HCT116 (cell line): Measurements from ENCODE around the gene GRIP1. TPM values are rescaled to one million over a fixed set of nuclear protein-coding genes. Genes with fewer than 3 reads are reported as not detected.

Experiments used
- ATAC-seq: fragments of 200-7000 bp; cut with Tn5 transposase; 2 replicates; pipeline ENCODE4 v1.9.1; 2020; ENCODE audit warnings: mild to moderate bottlenecking, moderate library complexity
- BruUV-seq: library from RNA; stranded (reverse); fragments of 400-500 nt; replicated peaks from 2 replicates; lab custom pipeline; 2021; lab: Mats Ljungman, UMichigan
- CTCF ChIA-PET: fragments of 300-600 bp; sonication (Branson Sonifier 250); formaldehyde crosslinking; loops from one replicate; lab custom pipeline; 2021; ENCODE audit warnings: antibody characterized with exemption; lab: Charles Lee
- POLR2A ChIA-PET: fragments of 300-600, 350-600 bp; sonication (Branson Sonifier 250); formaldehyde crosslinking; loops from one replicate; lab custom pipeline; 2021; ENCODE audit warnings: antibody characterized with exemption; lab: Charles Lee
- RAD21 ChIA-PET, 2 experiments: fragments of 300-600 bp; sonication (Branson Sonifier 250); formaldehyde crosslinking; loops; one replicate each; lab custom pipeline; 2023; ENCODE audit warnings: low total read pairs in 2 of 2; ENCODE audit not compliant: uncharacterized antibody in 2 of 2, unreplicated experiment in 2 of 2, low non-redundant PET in 1 of 2; lab: Charles Lee
- DNase-seq: peaks from one replicate; pipeline ENCODE4 v3.0.0-alpha.2; 2010; ENCODE audit warnings: low read depth, low spot score
- H2AFZ ChIP-seq: fragments of 200-600 bp; shearing (Covaris generic), sonication (generic); 2 replicates; pipeline ENCODE4 v1.6.1; 2017; ENCODE audit warnings: low read depth, mixed run types, mixed read lengths, antibody characterized with exemption, low read length; ENCODE audit not compliant: poor library complexity, severe bottlenecking
- H3K27ac ChIP-seq: 2 replicates; pipeline ENCODE4 v1.5.1; 2012; ENCODE audit warnings: low read depth, low read length
- H3K27me3 ChIP-seq: fragments of 200-600 bp; sonication (generic); 2 replicates; pipeline ENCODE4 v1.6.1; 2016; ENCODE audit warnings: mixed run types, low read length, mixed read lengths; ENCODE audit not compliant: insufficient read depth
- H3K36me3 ChIP-seq, 2 experiments: fragments of 200-500 bp in 1 of 2; fragments of 200-600 bp in 1 of 2; sonication (Bioruptor generic) in 1 of 2; sonication (generic) in 1 of 2; 2 replicates each; pipeline versions ENCODE4 v1.5.1 to v1.6.1; 2014 to 2016; ENCODE audit warnings: low read length in 2 of 2, inconsistent platforms in 1 of 2, mixed read lengths in 1 of 2, mixed run types in 1 of 2; ENCODE audit not compliant: insufficient read depth in 2 of 2, control insufficient read depth in 1 of 2
- H3K4me1 ChIP-seq, 2 experiments: fragments of 200-600 bp in 1 of 2; sonication (generic) in 1 of 2; 2 replicates each; pipeline versions ENCODE4 v1.5.1 to v1.6.1; 2012 to 2017; ENCODE audit warnings: low read length in 2 of 2, inconsistent platforms in 1 of 2, mild to moderate bottlenecking in 1 of 2, mixed read lengths in 1 of 2, mixed run types in 1 of 2, moderate library complexity in 1 of 2; ENCODE audit not compliant: insufficient read depth in 2 of 2, control insufficient read depth in 1 of 2
- H3K4me2 ChIP-seq: fragments of 200-600 bp; sonication (generic); 2 replicates; pipeline ENCODE4 v1.6.1; 2017; ENCODE audit warnings: mixed run types, low read length, mixed read lengths
- H3K4me3 ChIP-seq, 2 experiments: fragments of 200-600 bp in 1 of 2; sonication (generic) in 1 of 2; replicated peaks in 1 of 2; 2 replicates each; pipeline ENCODE4 v1.5.1; 2011 to 2016; ENCODE audit warnings: low read length in 2 of 2, control low read depth in 1 of 2, low read depth in 1 of 2, mild to moderate bottlenecking in 1 of 2, mixed read lengths in 1 of 2, mixed run types in 1 of 2
- H3K79me2 ChIP-seq: fragments of 200-600 bp; sonication (generic); 2 replicates; pipeline ENCODE4 v1.6.1; 2017; ENCODE audit warnings: mild to moderate bottlenecking, mixed run types, low read length, moderate library complexity, mixed read lengths; ENCODE audit not compliant: insufficient read depth
- H3K9ac ChIP-seq: fragments of 200-600 bp; sonication (generic); 2 replicates; pipeline ENCODE4 v1.6.1; 2016; ENCODE audit warnings: low read length, mixed read lengths
- H3K9me2 ChIP-seq: fragments of 200-600 bp; sonication (generic), shearing (Covaris generic); 2 replicates; pipeline ENCODE4 v1.6.1; 2017; ENCODE audit warnings: mixed run types, mild to moderate bottlenecking, moderate library complexity; ENCODE audit not compliant: insufficient read depth
- H3K9me3 ChIP-seq, 2 experiments: fragments of 200-500 bp in 1 of 2; fragments of 200-600 bp in 1 of 2; sonication (Bioruptor generic) in 1 of 2; sonication (generic) in 1 of 2; 2 replicates each; pipeline ENCODE4 v1.6.1; 2014 to 2017; ENCODE audit warnings: low read length in 2 of 2, mixed read lengths in 2 of 2, inconsistent platforms in 1 of 2, low read depth in 1 of 2, mild to moderate bottlenecking in 1 of 2, mixed run types in 1 of 2, moderate library complexity in 1 of 2; ENCODE audit not compliant: control insufficient read depth in 1 of 2, insufficient read depth in 1 of 2
- H4K20me1 ChIP-seq: fragments of 200-600 bp; sonication (generic), shearing (Covaris generic); 2 replicates; pipeline ENCODE4 v1.6.1; 2017; ENCODE audit warnings: mixed run types, mild to moderate bottlenecking, moderate library complexity; ENCODE audit not compliant: insufficient read depth
- CBX3 ChIP-seq: IDR thresholded peaks from 2 replicates; pipeline ENCODE4 v1.6.1; 2012; ENCODE audit warnings: low read depth
- CEBPB ChIP-seq: IDR thresholded peaks from 2 replicates; pipeline ENCODE4 v1.6.1; 2012; ENCODE audit warnings: low read depth
- EGR1 ChIP-seq: IDR thresholded peaks from 2 replicates; pipeline ENCODE4 v1.6.1; 2012; ENCODE audit warnings: low read depth
- ELF1 ChIP-seq: IDR thresholded peaks from 2 replicates; pipeline ENCODE4 v1.6.1; 2012; ENCODE audit warnings: low read depth, borderline replicate concordance
- EZH2 ChIP-seq: fragments of 200-600 bp; sonication (generic); IDR thresholded peaks from 2 replicates; pipeline ENCODE4 v1.6.1; 2017; ENCODE audit warnings: antibody characterized with exemption, mixed run types
- EZH2phosphoT487 ChIP-seq: fragments of 200-600 bp; IDR thresholded peaks from 2 replicates; pipeline ENCODE4 v1.6.1; 2018; ENCODE audit warnings: antibody characterized with exemption, borderline replicate concordance
- POLR2A ChIP-seq: IDR thresholded peaks from 2 replicates; pipeline ENCODE4 v1.7.0; 2011; ENCODE audit warnings: borderline replicate concordance; ENCODE audit not compliant: insufficient read depth, insufficient read length; ENCODE audit errors: extremely low read depth
- POLR2AphosphoS5 ChIP-seq: IDR thresholded peaks from 2 replicates; pipeline ENCODE4 v1.6.1; 2011; ENCODE audit warnings: mild to moderate bottlenecking, low read depth, low read length, moderate library complexity
- RAD21 ChIP-seq: IDR thresholded peaks from 2 replicates; pipeline ENCODE4 v1.6.1; 2012; ENCODE audit warnings: low read depth, mild to moderate bottlenecking
- SIN3A ChIP-seq: IDR thresholded peaks from 2 replicates; pipeline ENCODE4 v1.6.1; 2012; ENCODE audit warnings: low read depth
- SP1 ChIP-seq: IDR thresholded peaks from 2 replicates; pipeline ENCODE4 v1.6.1; 2012; ENCODE audit warnings: low read depth
- SRF ChIP-seq: IDR thresholded peaks from 2 replicates; pipeline ENCODE4 v1.6.1; 2012; ENCODE audit warnings: low read depth
- TCF7L2 ChIP-seq: IDR thresholded peaks from 2 replicates; pipeline ENCODE4 v1.7.0; 2011; ENCODE audit warnings: borderline replicate concordance, inconsistent platforms; ENCODE audit not compliant: insufficient read depth, insufficient read length; ENCODE audit errors: extremely low read depth
- ZFX ChIP-seq: fragments of 450-650 bp; IDR thresholded peaks from 2 replicates; pipeline ENCODE4 v1.6.1; 2017
- ZNF274 ChIP-seq: fragments of 200-500 bp; sonication (Bioruptor generic); IDR thresholded peaks from 2 replicates; pipeline ENCODE4 v1.6.1; 2014; ENCODE audit warnings: mild to moderate bottlenecking, low read depth, low read length, inconsistent platforms
- intact Hi-C: fragments of 100-400 bp; cut with micrococcal nuclease; formaldehyde crosslinking; loops from 2 replicates; pipeline ENCODE4 v1.10.0; 2022
- total RNA-seq: library from RNA; stranded (reverse); gene quantifications from one replicate; pipeline ENCODE4 v1.2.1, GENCODE V29; 2021; ENCODE audit not compliant: unreplicated experiment
- TF ChIP-seq, protein P1 (sequence below), 3 experiments: fragments of 200-600 bp in 1 of 3; sonication (generic) in 1 of 3; IDR thresholded peaks in 2 of 3; conservative IDR thresholded peaks in 1 of 3; 2 replicates each; pipeline ENCODE4 v1.5.1; 2012 to 2017; ENCODE audit warnings: low read depth in 2 of 3, low read length in 2 of 3, antibody characterized with exemption in 1 of 3, borderline replicate concordance in 1 of 3, control low read depth in 1 of 3, mild to moderate bottlenecking in 1 of 3, mixed read lengths in 1 of 3, mixed run types in 1 of 3, moderate library complexity in 1 of 3; ENCODE audit not compliant: insufficient read depth in 1 of 3
- TF ChIP-seq, protein P2 (sequence below): IDR thresholded peaks from 2 replicates; pipeline ENCODE4 v1.6.1; 2011; ENCODE audit warnings: mild to moderate bottlenecking, low read length, moderate library complexity; ENCODE audit not compliant: insufficient replicate concordance; ENCODE audit errors: extremely low read depth
- TF ChIP-seq, protein P3 (sequence below): IDR thresholded peaks from 2 replicates; pipeline ENCODE4 v1.6.1; 2012
- TF ChIP-seq, protein P4 (sequence below): IDR thresholded peaks from 2 replicates; pipeline ENCODE4 v1.6.1; 2012; ENCODE audit warnings: low read depth
- TF ChIP-seq, protein P5 (sequence below): IDR thresholded peaks from 2 replicates; pipeline ENCODE4 v1.6.1; 2012

GRIP1 gene
- total RNA-seq, 1 experiment from 2014 or later, result not detected

DNA sequence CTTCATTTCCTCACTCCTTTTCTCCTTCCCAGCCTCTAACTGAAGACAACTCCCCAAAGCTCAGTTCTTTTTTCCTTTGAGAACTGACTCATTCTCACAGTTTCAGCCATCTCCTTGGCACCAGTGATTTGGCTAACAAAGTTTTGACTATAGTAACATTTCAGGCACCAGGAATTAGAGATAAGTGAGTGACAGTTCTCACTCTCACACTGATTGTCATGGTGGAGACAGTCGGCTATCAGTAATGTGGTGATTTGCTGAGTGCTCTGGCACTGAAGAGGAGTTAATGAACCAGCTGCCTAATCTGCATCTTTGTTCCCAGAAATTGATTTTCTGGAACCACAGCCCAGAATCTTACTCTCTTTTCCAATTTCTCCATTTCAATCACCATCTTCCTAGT is 347.1 kb downstream of the GRIP1 start:
- DNase-seq (no peak), ATAC-seq (no peak)
- Histone ChIP-seq H3K9me3 (no peaks in the 10 kb centered on the region), H3K27ac (no peak overlapping the region), H4K20me1 (no peaks in the 10 kb centered on the region), H2AFZ (no peak overlapping the region), H3K4me2 (no peak overlapping the region), H3K4me1 (no peaks in the 10 kb centered on the region), H3K9me2 (no peaks in the 10 kb centered on the region), H3K79me2 (no peaks in the 10 kb centered on the region), H3K36me3 (no peaks in the 10 kb centered on the region), H3K9ac (no peak overlapping the region), H3K27me3 (no peaks in the 10 kb centered on the region), H3K4me3 (no peak overlapping the region)
- ChIA-PET RAD21 (no interaction called here), CTCF (no interaction called here), POLR2A (no interaction called here)
- intact Hi-C loops, result no loop called here
- TF ChIP-seq, protein P1, sequence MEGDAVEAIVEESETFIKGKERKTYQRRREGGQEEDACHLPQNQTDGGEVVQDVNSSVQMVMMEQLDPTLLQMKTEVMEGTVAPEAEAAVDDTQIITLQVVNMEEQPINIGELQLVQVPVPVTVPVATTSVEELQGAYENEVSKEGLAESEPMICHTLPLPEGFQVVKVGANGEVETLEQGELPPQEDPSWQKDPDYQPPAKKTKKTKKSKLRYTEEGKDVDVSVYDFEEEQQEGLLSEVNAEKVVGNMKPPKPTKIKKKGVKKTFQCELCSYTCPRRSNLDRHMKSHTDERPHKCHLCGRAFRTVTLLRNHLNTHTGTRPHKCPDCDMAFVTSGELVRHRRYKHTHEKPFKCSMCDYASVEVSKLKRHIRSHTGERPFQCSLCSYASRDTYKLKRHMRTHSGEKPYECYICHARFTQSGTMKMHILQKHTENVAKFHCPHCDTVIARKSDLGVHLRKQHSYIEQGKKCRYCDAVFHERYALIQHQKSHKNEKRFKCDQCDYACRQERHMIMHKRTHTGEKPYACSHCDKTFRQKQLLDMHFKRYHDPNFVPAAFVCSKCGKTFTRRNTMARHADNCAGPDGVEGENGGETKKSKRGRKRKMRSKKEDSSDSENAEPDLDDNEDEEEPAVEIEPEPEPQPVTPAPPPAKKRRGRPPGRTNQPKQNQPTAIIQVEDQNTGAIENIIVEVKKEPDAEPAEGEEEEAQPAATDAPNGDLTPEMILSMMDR (IDR thresholded peaks at IDR 0.05 in 2 of 3, conservative IDR thresholded peaks at IDR 0.05 in 1 of 3; ENCODE audit: borderline replicate concordance in 1 of 3, insufficient read depth in 1 of 3, low read depth in 2 of 3, low read length in 2 of 3), result no peak
- no peak for TF ChIP-seq SIN3A
- TF ChIP-seq, protein P2, sequence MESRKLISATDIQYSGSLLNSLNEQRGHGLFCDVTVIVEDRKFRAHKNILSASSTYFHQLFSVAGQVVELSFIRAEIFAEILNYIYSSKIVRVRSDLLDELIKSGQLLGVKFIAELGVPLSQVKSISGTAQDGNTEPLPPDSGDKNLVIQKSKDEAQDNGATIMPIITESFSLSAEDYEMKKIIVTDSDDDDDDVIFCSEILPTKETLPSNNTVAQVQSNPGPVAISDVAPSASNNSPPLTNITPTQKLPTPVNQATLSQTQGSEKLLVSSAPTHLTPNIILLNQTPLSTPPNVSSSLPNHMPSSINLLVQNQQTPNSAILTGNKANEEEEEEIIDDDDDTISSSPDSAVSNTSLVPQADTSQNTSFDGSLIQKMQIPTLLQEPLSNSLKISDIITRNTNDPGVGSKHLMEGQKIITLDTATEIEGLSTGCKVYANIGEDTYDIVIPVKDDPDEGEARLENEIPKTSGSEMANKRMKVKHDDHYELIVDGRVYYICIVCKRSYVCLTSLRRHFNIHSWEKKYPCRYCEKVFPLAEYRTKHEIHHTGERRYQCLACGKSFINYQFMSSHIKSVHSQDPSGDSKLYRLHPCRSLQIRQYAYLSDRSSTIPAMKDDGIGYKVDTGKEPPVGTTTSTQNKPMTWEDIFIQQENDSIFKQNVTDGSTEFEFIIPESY, result no peak
- no peak for TF ChIP-seq ZNF274
- TF ChIP-seq POLR2A, result no peak
- TF ChIP-seq RAD21, result no peak
- no peak for TF ChIP-seq EZH2phosphoT487
- no peak for TF ChIP-seq TCF7L2
- no peak for TF ChIP-seq ELF1
- TF ChIP-seq CEBPB, result no peak
- TF ChIP-seq, protein P3, sequence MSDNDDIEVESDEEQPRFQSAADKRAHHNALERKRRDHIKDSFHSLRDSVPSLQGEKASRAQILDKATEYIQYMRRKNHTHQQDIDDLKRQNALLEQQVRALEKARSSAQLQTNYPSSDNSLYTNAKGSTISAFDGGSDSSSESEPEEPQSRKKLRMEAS, result no peak
- TF ChIP-seq, protein P4, sequence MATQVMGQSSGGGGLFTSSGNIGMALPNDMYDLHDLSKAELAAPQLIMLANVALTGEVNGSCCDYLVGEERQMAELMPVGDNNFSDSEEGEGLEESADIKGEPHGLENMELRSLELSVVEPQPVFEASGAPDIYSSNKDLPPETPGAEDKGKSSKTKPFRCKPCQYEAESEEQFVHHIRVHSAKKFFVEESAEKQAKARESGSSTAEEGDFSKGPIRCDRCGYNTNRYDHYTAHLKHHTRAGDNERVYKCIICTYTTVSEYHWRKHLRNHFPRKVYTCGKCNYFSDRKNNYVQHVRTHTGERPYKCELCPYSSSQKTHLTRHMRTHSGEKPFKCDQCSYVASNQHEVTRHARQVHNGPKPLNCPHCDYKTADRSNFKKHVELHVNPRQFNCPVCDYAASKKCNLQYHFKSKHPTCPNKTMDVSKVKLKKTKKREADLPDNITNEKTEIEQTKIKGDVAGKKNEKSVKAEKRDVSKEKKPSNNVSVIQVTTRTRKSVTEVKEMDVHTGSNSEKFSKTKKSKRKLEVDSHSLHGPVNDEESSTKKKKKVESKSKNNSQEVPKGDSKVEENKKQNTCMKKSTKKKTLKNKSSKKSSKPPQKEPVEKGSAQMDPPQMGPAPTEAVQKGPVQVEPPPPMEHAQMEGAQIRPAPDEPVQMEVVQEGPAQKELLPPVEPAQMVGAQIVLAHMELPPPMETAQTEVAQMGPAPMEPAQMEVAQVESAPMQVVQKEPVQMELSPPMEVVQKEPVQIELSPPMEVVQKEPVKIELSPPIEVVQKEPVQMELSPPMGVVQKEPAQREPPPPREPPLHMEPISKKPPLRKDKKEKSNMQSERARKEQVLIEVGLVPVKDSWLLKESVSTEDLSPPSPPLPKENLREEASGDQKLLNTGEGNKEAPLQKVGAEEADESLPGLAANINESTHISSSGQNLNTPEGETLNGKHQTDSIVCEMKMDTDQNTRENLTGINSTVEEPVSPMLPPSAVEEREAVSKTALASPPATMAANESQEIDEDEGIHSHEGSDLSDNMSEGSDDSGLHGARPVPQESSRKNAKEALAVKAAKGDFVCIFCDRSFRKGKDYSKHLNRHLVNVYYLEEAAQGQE, result no peak
- TF ChIP-seq, protein P5, sequence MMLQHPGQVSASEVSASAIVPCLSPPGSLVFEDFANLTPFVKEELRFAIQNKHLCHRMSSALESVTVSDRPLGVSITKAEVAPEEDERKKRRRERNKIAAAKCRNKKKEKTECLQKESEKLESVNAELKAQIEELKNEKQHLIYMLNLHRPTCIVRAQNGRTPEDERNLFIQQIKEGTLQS, result no peak
- no peak for TF ChIP-seq EGR1
- no peak for TF ChIP-seq POLR2AphosphoS5
- TF ChIP-seq CBX3, result no peak
- no peak for TF ChIP-seq EZH2
- no peak for TF ChIP-seq ZFX
- TF ChIP-seq SRF, result no peak
- no peak for TF ChIP-seq SP1
- no TSS peak for BruUV-seq
